Osteocyte (in vitro differentiated cells): Measurements from ENCODE around the gene USP24. TPM values are rescaled to one million over a fixed set of nuclear protein-coding genes. Genes with fewer than 3 reads are reported as not detected.

Source experiments
- DNase-seq: peaks from one replicate; pipeline ENCODE4 v3.0.0; 2021; ENCODE audit warnings: mixed read lengths; ENCODE audit not compliant: unreplicated experiment; ENCODE audit errors: extremely low spot score
- H3K27ac Mint-ChIP-seq: one replicate; pipeline ENCODE4 v1.8.0; 2021; ENCODE audit warnings: mild to moderate bottlenecking, mixed read lengths; ENCODE audit not compliant: unreplicated experiment
- H3K27me3 Mint-ChIP-seq: one replicate; pipeline ENCODE4 v1.8.0; 2021; ENCODE audit warnings: mixed read lengths; ENCODE audit not compliant: unreplicated experiment
- H3K36me3 Mint-ChIP-seq: one replicate; pipeline ENCODE4 v1.8.0; 2021; ENCODE audit warnings: mixed read lengths; ENCODE audit not compliant: unreplicated experiment
- H3K4me1 Mint-ChIP-seq: one replicate; pipeline ENCODE4 v1.8.0; 2021; ENCODE audit warnings: mixed read lengths; ENCODE audit not compliant: unreplicated experiment
- H3K4me3 Mint-ChIP-seq: one replicate; pipeline ENCODE4 v1.8.0; 2021; ENCODE audit warnings: mild to moderate bottlenecking, moderate library complexity, mixed read lengths; ENCODE audit not compliant: unreplicated experiment
- H3K9me3 Mint-ChIP-seq: one replicate; pipeline ENCODE4 v1.8.0; 2021; ENCODE audit warnings: mixed read lengths; ENCODE audit not compliant: unreplicated experiment
- CTCF ChIP-seq: fragments of 200-600 bp; sonication (generic); IDR thresholded peaks from 2 replicates; pipeline ENCODE4 v1.5.0; 2021; ENCODE audit warnings: antibody characterized with exemption, mild to moderate bottlenecking, moderate library complexity
- total RNA-seq: library from RNA; stranded (reverse); gene quantifications from 2 replicates; pipeline ENCODE4 v1.2.1, GENCODE V29; 2021

The USP24 gene
- total RNA-seq, 1 donor from 2014 or later, result 32.1 TPM

- H3K27me3 Mint-ChIP-seq, result no peaks in the 10 kb centered on the region
- H3K27ac Mint-ChIP-seq, result no peak overlapping the region
- H3K4me3 Mint-ChIP-seq, result no peak overlapping the region
- no peak for TF ChIP-seq CTCF
- H3K9me3 Mint-ChIP-seq, result no peaks in the 10 kb centered on the region
- H3K4me1 Mint-ChIP-seq, result peaks cover 33% of the 10 kb centered on the region
- peaks cover 4% of the 10 kb centered on the region for H3K36me3 Mint-ChIP-seq
- DNase-seq, result no peak
Observed at GRCh38 chr1:55198044-55198443, 17.1 kb downstream of the USP24 start.

- H3K4me1 Mint-ChIP-seq, result peaks cover 29% of the 10 kb centered on the region
- TF ChIP-seq CTCF, result no peak
- H3K27ac Mint-ChIP-seq, result no peak overlapping the region
- H3K4me3 Mint-ChIP-seq, result no peak overlapping the region
- no peaks in the 10 kb centered on the region for H3K27me3 Mint-ChIP-seq
- H3K9me3 Mint-ChIP-seq, result no peaks in the 10 kb centered on the region
- H3K36me3 Mint-ChIP-seq, result peaks cover 4% of the 10 kb centered on the region
- DNase-seq, result no peak
Observed at GRCh38 chr1:55197099-55197498, 18.1 kb downstream of the USP24 start.

GRCh38 chr1:55196433-55197035, 18.6 kb downstream of the USP24 start:
- no peak overlapping the region for H3K27ac Mint-ChIP-seq
- no peak for DNase-seq
- peaks cover 4% of the 10 kb centered on the region for H3K36me3 Mint-ChIP-seq
- H3K4me3 Mint-ChIP-seq, result no peak overlapping the region
- no peaks in the 10 kb centered on the region for H3K9me3 Mint-ChIP-seq
- H3K4me1 Mint-ChIP-seq, result peaks cover 28% of the 10 kb centered on the region
- TF ChIP-seq CTCF, result no peak
- no peaks in the 10 kb centered on the region for H3K27me3 Mint-ChIP-seq

- Mint-ChIP-seq H3K4me1 (peaks cover 22% of the 10 kb centered on the region), H3K4me3 (no peak overlapping the region), H3K9me3 (no peaks in the 10 kb centered on the region), H3K36me3 (peaks cover 4% of the 10 kb centered on the region), H3K27me3 (no peaks in the 10 kb centered on the region), H3K27ac (no peak overlapping the region)
- no peak for TF ChIP-seq CTCF
- DNase-seq, result no peak
Observed at GRCh38 chr1:55195521-55196233, 19.5 kb downstream of the USP24 start.

GRCh38 chr1:55194851-55195250, 20.3 kb downstream of the USP24 start:
- H3K9me3 Mint-ChIP-seq, result no peaks in the 10 kb centered on the region

More at GRCh38 chr1:55194851-55195250, 20.3 kb downstream of the USP24 start:
- Mint-ChIP-seq H3K36me3 (peaks cover 4% of the 10 kb centered on the region), H3K27ac (no peak overlapping the region), H3K4me1 (peaks cover 20% of the 10 kb centered on the region), H3K27me3 (no peaks in the 10 kb centered on the region), H3K4me3 (no peak overlapping the region)
- no peak for TF ChIP-seq CTCF
- no peak for DNase-seq
